ENCODE data around the gene TUBB6.

Gene TUBB6

GRCh38 chr18:12315911-12316310 lies 7.9 kb downstream of the TUBB6 start:
- no peak for DNase-seq

- no peak for DNase-seq
These were observed 9.8 kb downstream of the TUBB6 start for GRCh38 chr18:12317664-12318333.

GRCh38 chr18:12318334-12318697 lies 10.3 kb downstream of the TUBB6 start:
- no peak for DNase-seq

- no peak for DNase-seq
These were observed 10.8 kb downstream of the TUBB6 start for GRCh38 chr18:12318857-12319256.

- no peak for DNase-seq
These were observed 13.3 kb downstream of the TUBB6 start for GRCh38 chr18:12321333-12321732.

GRCh38 chr18:12324991-12325725 lies 17.1 kb downstream of the TUBB6 start:
- no peak for DNase-seq

- DNase-seq: no peak
These were observed 17.7 kb downstream of the TUBB6 start for GRCh38 chr18:12325726-12326245.

- no peak for DNase-seq
These were observed 18.8 kb downstream of the TUBB6 start for GRCh38 chr18:12326711-12327460.

GRCh38 chr18:12327510-12328178 lies 19.6 kb downstream of the TUBB6 start:
- no peak for DNase-seq

GRCh38 chr18:12328179-12328823 lies 20.3 kb downstream of the TUBB6 start:
- no peak for DNase-seq

- DNase-seq: no peak
These were observed 21.2 kb downstream of the TUBB6 start for GRCh38 chr18:12329125-12329698.

- no peak for DNase-seq
These were observed 22.7 kb downstream of the TUBB6 start for GRCh38 chr18:12330766-12331165.

- no peak for DNase-seq
These were observed 25.7 kb downstream of the TUBB6 start for GRCh38 chr18:12333506-12334290.

GRCh38 chr18:12334366-12334808 lies 26.3 kb downstream of the TUBB6 start:
- no peak for DNase-seq

- DNase-seq: no peak
These were observed 26.8 kb downstream of the TUBB6 start for GRCh38 chr18:12334863-12335262.

GRCh38 chr18:12335503-12335902 lies 27.5 kb downstream of the TUBB6 start:
- DNase-seq: no peak

GRCh38 chr18:12336171-12336613 lies 28.2 kb downstream of the TUBB6 start:
- no peak for DNase-seq

GRCh38 chr18:12336887-12337286 lies 28.8 kb downstream of the TUBB6 start:
- no peak for DNase-seq

GRCh38 chr18:12338382-12338781 lies 30.3 kb downstream of the TUBB6 start:
- no peak for DNase-seq

- DNase-seq: no peak
These were observed 33.1 kb downstream of the TUBB6 start for GRCh38 chr18:12340945-12341660.

Measured in GOT3 (cell line).